ENCODE data around the gene SUZ12.
"Not testable (repeated sequence)": the region's sequence is repeated elsewhere in the genome, so short reads cannot be mapped to it uniquely, and the experiment has no call there.

DNA sequence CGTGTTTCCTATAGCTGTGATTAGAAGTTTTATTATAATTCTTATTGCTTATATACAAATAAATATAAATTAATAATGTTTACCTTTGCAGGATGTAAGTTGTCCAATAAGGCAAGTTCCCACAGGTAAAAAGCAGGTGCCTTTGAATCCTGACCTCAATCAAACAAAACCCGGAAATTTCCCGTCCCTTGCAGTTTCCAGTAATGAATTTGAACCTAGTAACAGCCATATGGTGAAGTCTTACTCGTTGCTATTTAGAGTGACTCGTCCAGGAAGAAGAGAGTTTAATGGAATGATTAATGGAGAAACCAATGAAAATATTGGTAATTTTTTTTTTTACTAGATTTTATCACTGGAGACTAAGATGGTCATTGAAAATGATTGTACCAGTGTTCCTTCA lies 38.6 kb downstream of the SUZ12 start:
- TF ChIP-seq, protein P1, sequence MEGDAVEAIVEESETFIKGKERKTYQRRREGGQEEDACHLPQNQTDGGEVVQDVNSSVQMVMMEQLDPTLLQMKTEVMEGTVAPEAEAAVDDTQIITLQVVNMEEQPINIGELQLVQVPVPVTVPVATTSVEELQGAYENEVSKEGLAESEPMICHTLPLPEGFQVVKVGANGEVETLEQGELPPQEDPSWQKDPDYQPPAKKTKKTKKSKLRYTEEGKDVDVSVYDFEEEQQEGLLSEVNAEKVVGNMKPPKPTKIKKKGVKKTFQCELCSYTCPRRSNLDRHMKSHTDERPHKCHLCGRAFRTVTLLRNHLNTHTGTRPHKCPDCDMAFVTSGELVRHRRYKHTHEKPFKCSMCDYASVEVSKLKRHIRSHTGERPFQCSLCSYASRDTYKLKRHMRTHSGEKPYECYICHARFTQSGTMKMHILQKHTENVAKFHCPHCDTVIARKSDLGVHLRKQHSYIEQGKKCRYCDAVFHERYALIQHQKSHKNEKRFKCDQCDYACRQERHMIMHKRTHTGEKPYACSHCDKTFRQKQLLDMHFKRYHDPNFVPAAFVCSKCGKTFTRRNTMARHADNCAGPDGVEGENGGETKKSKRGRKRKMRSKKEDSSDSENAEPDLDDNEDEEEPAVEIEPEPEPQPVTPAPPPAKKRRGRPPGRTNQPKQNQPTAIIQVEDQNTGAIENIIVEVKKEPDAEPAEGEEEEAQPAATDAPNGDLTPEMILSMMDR (IDR thresholded peaks at IDR 0.05 in 4 of 5, conservative IDR thresholded peaks at IDR 0.05 in 1 of 5), result not testable (repeated sequence)
- not testable (repeated sequence) for TF ChIP-seq POLR2A (IDR thresholded peaks at IDR 0.05)
